HEK293 (cell line): ENCODE measurements around the gene TRPV6.

Experiments used
- CTCF ChIA-PET: fragments of 350-600 bp; formaldehyde crosslinking; extraction: SDS; loops from one replicate; lab custom pipeline; 2021; ENCODE audit warnings: antibody characterized with exemption; lab: Yijun Ruan, JAX
- POLR2A ChIA-PET: fragments of 300-600 bp; formaldehyde crosslinking; extraction: SDS; loops from one replicate; lab custom pipeline; 2020; ENCODE audit warnings: antibody characterized with exemption, inconsistent platforms; lab: Yijun Ruan, JAX
- H3K27ac ChIP-seq: fragments of 200-500 bp; sonication (Bioruptor generic); 2 replicates; pipeline ENCODE4 v1.5.1; 2014; ENCODE audit warnings: low read depth, low read length, control low read depth, inconsistent platforms; ENCODE audit errors: extremely low read depth
- H3K36me3 ChIP-seq, 2 experiments: fragments of 200-500 bp in 1 of 2; sonication (Bioruptor generic) in 1 of 2; 1 replicate in 1 of 2; 2 replicates in 1 of 2; pipeline ENCODE4 v1.5.1; 2014 to 2017; ENCODE audit warnings: inconsistent platforms in 2 of 2, low read length in 2 of 2; ENCODE audit not compliant: control insufficient read depth in 2 of 2, insufficient read depth in 1 of 2
- H3K4me1 ChIP-seq: fragments of 200-500 bp; sonication (Bioruptor generic); 2 replicates; pipeline ENCODE4 v1.5.1; 2014; ENCODE audit warnings: mild to moderate bottlenecking, low read length, inconsistent platforms; ENCODE audit not compliant: control insufficient read depth, insufficient read depth
- H3K4me3 ChIP-seq: 2 replicates; pipeline ENCODE4 v1.5.1; 2011; ENCODE audit warnings: low read depth, mild to moderate bottlenecking, control low read depth, low read length, moderate library complexity
- H3K9me3 ChIP-seq: fragments of 200-500 bp; sonication (Bioruptor generic); 2 replicates; pipeline ENCODE4 v1.5.1; 2014; ENCODE audit warnings: low read depth, low read length, inconsistent platforms; ENCODE audit not compliant: control insufficient read depth, insufficient read depth
- PRDM4 ChIP-seq: fragments of 450-650 bp; formaldehyde crosslinking; IDR thresholded peaks from 2 replicates; pipeline ENCODE4 v1.5.1; 2017; ENCODE audit warnings: missing biosample characterization, missing genetic modification characterization
- YY1 ChIP-seq: fragments of 450-650 bp; formaldehyde crosslinking; IDR thresholded peaks from 2 replicates; pipeline ENCODE4 v1.5.1; 2018; ENCODE audit warnings: missing biosample characterization, missing genetic modification characterization
- ZBTB6 ChIP-seq: fragments of 450-650 bp; formaldehyde crosslinking; IDR thresholded peaks from 2 replicates; pipeline ENCODE4 v1.5.1; 2017; ENCODE audit warnings: missing biosample characterization, missing genetic modification characterization
- ZBTB7A ChIP-seq: fragments of 450-650 bp; formaldehyde crosslinking; IDR thresholded peaks from 2 replicates; pipeline ENCODE4 v1.5.1; 2016; ENCODE audit warnings: low read depth, missing biosample characterization, missing genetic modification characterization
- ZEB2 ChIP-seq: fragments of 450-650 bp; formaldehyde crosslinking; IDR thresholded peaks from 2 replicates; pipeline ENCODE4 v1.5.1; 2016; ENCODE audit warnings: missing biosample characterization, missing genetic modification characterization
- ZNF266 ChIP-seq: fragments of 450-650 bp; formaldehyde crosslinking; IDR thresholded peaks from 2 replicates; pipeline ENCODE4 v1.5.1; 2016; ENCODE audit warnings: missing biosample characterization, missing genetic modification characterization, low read depth
- ZNF473 ChIP-seq: fragments of 450-650 bp; formaldehyde crosslinking; IDR thresholded peaks from 2 replicates; pipeline ENCODE4 v1.5.1; 2017; ENCODE audit warnings: missing biosample characterization, missing genetic modification characterization
- ZNF558 ChIP-seq: fragments of 450-650 bp; formaldehyde crosslinking; IDR thresholded peaks from 2 replicates; pipeline ENCODE4 v1.5.1; 2016; ENCODE audit warnings: missing biosample characterization, missing genetic modification characterization
- ZNF623 ChIP-seq: fragments of 450-650 bp; formaldehyde crosslinking; IDR thresholded peaks from 2 replicates; pipeline ENCODE4 v1.5.1; 2016; ENCODE audit warnings: missing biosample characterization, missing genetic modification characterization
- ZNF654 ChIP-seq: fragments of 450-650 bp; formaldehyde crosslinking; IDR thresholded peaks from 2 replicates; pipeline ENCODE4 v1.5.1; 2016; ENCODE audit warnings: low read depth, missing biosample characterization, missing genetic modification characterization
- ZNF776 ChIP-seq: fragments of 450-650 bp; formaldehyde crosslinking; IDR thresholded peaks from 2 replicates; pipeline ENCODE4 v1.5.0; 2017; ENCODE audit warnings: missing biosample characterization, missing genetic modification characterization, borderline replicate concordance
- ZNF785 ChIP-seq: fragments of 450-650 bp; formaldehyde crosslinking; IDR thresholded peaks from 2 replicates; pipeline ENCODE4 v1.5.1; 2016; ENCODE audit warnings: missing biosample characterization, missing genetic modification characterization
- TF ChIP-seq, protein P1 (sequence below): fragments of 450-650 bp; formaldehyde crosslinking; conservative IDR thresholded peaks from 2 replicates; pipeline ENCODE4 v1.5.1; 2016; ENCODE audit warnings: low read depth, missing biosample characterization, missing genetic modification characterization
- TF ChIP-seq, protein P2 (sequence below): fragments of 450-650 bp; formaldehyde crosslinking; IDR thresholded peaks from 2 replicates; pipeline ENCODE4 v1.5.1; 2016; ENCODE audit warnings: missing biosample characterization, missing genetic modification characterization

The TRPV6 gene

GRCh38 chr7:142853739-142854371, 31.7 kb downstream of the TRPV6 start (continued):
- TF ChIP-seq, protein P1, sequence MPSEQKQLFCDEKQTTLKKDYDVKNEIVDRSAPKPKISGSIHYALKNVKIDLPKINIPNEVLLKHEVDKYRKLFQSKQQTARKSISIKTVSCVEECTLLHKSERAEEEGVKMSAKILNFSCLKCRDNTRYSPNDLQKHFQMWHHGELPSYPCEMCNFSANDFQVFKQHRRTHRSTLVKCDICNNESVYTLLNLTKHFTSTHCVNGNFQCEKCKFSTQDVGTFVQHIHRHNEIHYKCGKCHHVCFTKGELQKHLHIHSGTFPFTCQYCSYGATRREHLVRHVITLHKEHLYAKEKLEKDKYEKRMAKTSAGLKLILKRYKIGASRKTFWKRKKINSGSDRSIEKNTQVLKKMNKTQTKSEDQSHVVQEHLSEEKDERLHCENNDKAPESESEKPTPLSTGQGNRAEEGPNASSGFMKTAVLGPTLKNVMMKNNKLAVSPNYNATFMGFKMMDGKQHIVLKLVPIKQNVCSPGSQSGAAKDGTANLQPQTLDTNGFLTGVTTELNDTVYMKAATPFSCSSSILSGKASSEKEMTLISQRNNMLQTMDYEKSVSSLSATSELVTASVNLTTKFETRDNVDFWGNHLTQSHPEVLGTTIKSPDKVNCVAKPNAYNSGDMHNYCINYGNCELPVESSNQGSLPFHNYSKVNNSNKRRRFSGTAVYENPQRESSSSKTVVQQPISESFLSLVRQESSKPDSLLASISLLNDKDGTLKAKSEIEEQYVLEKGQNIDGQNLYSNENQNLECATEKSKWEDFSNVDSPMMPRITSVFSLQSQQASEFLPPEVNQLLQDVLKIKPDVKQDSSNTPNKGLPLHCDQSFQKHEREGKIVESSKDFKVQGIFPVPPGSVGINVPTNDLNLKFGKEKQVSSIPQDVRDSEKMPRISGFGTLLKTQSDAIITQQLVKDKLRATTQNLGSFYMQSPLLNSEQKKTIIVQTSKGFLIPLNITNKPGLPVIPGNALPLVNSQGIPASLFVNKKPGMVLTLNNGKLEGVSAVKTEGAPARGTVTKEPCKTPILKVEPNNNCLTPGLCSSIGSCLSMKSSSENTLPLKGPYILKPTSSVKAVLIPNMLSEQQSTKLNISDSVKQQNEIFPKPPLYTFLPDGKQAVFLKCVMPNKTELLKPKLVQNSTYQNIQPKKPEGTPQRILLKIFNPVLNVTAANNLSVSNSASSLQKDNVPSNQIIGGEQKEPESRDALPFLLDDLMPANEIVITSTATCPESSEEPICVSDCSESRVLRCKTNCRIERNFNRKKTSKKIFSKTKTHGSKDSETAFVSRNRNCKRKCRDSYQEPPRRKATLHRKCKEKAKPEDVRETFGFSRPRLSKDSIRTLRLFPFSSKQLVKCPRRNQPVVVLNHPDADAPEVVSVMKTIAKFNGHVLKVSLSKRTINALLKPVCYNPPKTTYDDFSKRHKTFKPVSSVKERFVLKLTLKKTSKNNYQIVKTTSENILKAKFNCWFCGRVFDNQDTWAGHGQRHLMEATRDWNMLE (tag by site-specific recombination), result no peak
- TF ChIP-seq ZNF266 (no peak), ZNF473 (tag by site-specific recombination) (no peak), PRDM4 (tag by site-specific recombination) (no peak), ZEB2 (tag by site-specific recombination) (no peak)
- TF ChIP-seq, protein P2, sequence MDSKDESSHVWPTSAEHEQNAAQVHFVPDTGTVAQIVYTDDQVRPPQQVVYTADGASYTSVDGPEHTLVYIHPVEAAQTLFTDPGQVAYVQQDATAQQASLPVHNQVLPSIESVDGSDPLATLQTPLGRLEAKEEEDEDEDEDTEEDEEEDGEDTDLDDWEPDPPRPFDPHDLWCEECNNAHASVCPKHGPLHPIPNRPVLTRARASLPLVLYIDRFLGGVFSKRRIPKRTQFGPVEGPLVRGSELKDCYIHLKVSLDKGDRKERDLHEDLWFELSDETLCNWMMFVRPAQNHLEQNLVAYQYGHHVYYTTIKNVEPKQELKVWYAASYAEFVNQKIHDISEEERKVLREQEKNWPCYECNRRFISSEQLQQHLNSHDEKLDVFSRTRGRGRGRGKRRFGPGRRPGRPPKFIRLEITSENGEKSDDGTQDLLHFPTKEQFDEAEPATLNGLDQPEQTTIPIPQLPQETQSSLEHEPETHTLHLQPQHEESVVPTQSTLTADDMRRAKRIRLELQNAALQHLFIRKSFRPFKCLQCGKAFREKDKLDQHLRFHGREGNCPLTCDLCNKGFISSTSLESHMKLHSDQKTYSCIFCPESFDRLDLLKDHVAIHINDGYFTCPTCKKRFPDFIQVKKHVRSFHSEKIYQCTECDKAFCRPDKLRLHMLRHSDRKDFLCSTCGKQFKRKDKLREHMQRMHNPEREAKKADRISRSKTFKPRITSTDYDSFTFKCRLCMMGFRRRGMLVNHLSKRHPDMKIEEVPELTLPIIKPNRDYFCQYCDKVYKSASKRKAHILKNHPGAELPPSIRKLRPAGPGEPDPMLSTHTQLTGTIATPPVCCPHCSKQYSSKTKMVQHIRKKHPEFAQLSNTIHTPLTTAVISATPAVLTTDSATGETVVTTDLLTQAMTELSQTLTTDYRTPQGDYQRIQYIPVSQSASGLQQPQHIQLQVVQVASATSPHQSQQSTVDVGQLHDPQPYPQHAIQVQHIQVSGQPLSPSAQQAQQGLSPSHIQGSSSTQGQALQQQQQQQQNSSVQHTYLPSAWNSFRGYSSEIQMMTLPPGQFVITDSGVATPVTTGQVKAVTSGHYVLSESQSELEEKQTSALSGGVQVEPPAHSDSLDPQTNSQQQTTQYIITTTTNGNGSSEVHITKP (tag by site-specific recombination), result no peak
- TF ChIP-seq, all 188 proteins: peak for 12

GRCh38 chr7:142851919-142852318, 33.6 kb downstream of the TRPV6 start:
- CTCF ChIA-PET, result interaction anchor here (0.6 to 3.0 kb wide), 12 partner anchors 10 to 393 kb away, joined by 3 to 18 read pairs (median 4); partner anchors contain the start of gene TAS2R40
- no peak overlapping the region for H3K4me3 ChIP-seq
- POLR2A ChIA-PET, result no interaction called here
- H3K4me1 ChIP-seq, result no peaks in the 10 kb centered on the region
- no peaks in the 10 kb centered on the region for H3K9me3 ChIP-seq
- TF ChIP-seq ZNF776 (tag by site-specific recombination), result no peak
- no peak for TF ChIP-seq ZNF623
- TF ChIP-seq ZBTB7A, result no peak
- no peak for TF ChIP-seq ZNF654 (tag by site-specific recombination)
- TF ChIP-seq YY1 (tag by site-specific recombination), result no peak
- TF ChIP-seq ZNF558 (tag by site-specific recombination), result no peak
- no peak for TF ChIP-seq ZBTB6
- TF ChIP-seq ZNF785 (tag by site-specific recombination), result no peak
- H3K36me3 ChIP-seq, result no peaks in the 10 kb centered on the region
- H3K27ac ChIP-seq, result no peak overlapping the region
